ENCODE data around the gene RNGTT.

Gene RNGTT

GRCh38 chr6:88650979-88651378, 312.4 kb downstream of the RNGTT start:
- TF ChIP-seq EP300 (IDR thresholded peaks at IDR 0.05; ENCODE audit: borderline replicate concordance) (no peak), REST (IDR thresholded peaks at IDR 0.05; ENCODE audit: low read depth) (no peak), EGR1 (IDR thresholded peaks at IDR 0.05) (no peak), TAF1 (IDR thresholded peaks at IDR 0.05; ENCODE audit: low read depth) (no peak), RAD21 (IDR thresholded peaks at IDR 0.05; ENCODE audit: low read depth) (no peak), NFIC (IDR thresholded peaks at IDR 0.05) (no peak), CEBPB (IDR thresholded peaks at IDR 0.05) (no peak), CREB1 (IDR thresholded peaks at IDR 0.05; ENCODE audit: low read depth) (no peak), ZBTB7A (IDR thresholded peaks at IDR 0.05; ENCODE audit: low read depth) (no peak), TCF12 (IDR thresholded peaks at IDR 0.05; ENCODE audit: low read depth) (no peak), FOXM1 (IDR thresholded peaks at IDR 0.05; ENCODE audit: borderline replicate concordance, low read depth) (no peak)

GRCh38 chr6:88650029-88650619, 313.3 kb downstream of the RNGTT start:
- TF ChIP-seq TAF1 (IDR thresholded peaks at IDR 0.05; ENCODE audit: low read depth) = no peak
- no peak for TF ChIP-seq CREB1 (IDR thresholded peaks at IDR 0.05; ENCODE audit: low read depth)
- TF ChIP-seq, protein P1, sequence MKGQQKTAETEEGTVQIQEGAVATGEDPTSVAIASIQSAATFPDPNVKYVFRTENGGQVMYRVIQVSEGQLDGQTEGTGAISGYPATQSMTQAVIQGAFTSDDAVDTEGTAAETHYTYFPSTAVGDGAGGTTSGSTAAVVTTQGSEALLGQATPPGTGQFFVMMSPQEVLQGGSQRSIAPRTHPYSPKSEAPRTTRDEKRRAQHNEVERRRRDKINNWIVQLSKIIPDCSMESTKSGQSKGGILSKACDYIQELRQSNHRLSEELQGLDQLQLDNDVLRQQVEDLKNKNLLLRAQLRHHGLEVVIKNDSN (IDR thresholded peaks at IDR 0.05) = no peak
- TF ChIP-seq EGR1 (IDR thresholded peaks at IDR 0.05) = no peak
- TF ChIP-seq MAX (IDR thresholded peaks at IDR 0.05) = no peak
- no peak for TF ChIP-seq CEBPB (IDR thresholded peaks at IDR 0.05)
- TF ChIP-seq TCF12 (IDR thresholded peaks at IDR 0.05; ENCODE audit: low read depth) = no peak
- TF ChIP-seq REST (IDR thresholded peaks at IDR 0.05; ENCODE audit: low read depth) = no peak
- TF ChIP-seq FOXM1 (IDR thresholded peaks at IDR 0.05; ENCODE audit: borderline replicate concordance, low read depth) = no peak
- no peak for TF ChIP-seq YY1 (IDR thresholded peaks at IDR 0.05; ENCODE audit: low read depth)

DNA sequence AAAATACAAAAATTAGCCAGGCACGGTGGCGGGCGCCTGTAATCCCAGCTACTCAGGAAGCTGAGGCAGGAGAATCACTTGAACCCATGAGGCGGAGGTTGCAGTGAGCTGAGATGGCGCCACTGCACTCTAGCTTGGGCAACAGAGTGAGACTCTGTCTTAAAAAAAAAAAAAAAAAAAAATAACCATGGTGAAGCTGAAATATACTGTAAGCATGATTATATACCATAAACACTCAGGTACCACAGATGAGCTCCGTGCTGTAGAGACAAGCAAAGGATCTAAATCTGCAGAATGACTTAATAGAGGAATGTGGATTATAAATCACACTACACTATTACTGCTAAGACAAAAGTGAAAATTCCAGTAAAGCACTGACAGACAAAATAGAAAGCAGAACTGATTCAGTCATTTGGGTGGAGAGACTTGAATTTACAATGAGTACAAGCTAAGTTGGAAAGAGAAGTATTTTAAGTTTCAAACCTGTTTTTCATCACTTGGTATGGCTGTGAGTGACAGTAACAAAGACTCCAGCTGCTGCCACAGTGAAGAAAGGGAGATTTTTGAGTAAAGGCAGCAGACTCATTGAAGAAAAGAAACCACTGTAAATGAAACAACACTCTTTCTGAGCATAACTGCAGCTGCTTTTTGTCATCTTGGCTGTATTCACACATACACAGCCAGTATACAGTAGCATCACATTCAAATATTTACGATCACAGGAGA, 322.1 kb downstream of the RNGTT start:
- TF ChIP-seq EP300 (IDR thresholded peaks at IDR 0.05; ENCODE audit: borderline replicate concordance) (no peak), ZBTB7A (IDR thresholded peaks at IDR 0.05; ENCODE audit: low read depth) (no peak), FOXM1 (IDR thresholded peaks at IDR 0.05; ENCODE audit: borderline replicate concordance, low read depth) (no peak), RAD21 (IDR thresholded peaks at IDR 0.05; ENCODE audit: low read depth) (no peak), CEBPB (IDR thresholded peaks at IDR 0.05) (no peak), YY1 (IDR thresholded peaks at IDR 0.05; ENCODE audit: low read depth) (no peak), CREB1 (IDR thresholded peaks at IDR 0.05; ENCODE audit: low read depth) (no peak), REST (IDR thresholded peaks at IDR 0.05; ENCODE audit: low read depth) (no peak), NFIC (IDR thresholded peaks at IDR 0.05) (no peak), TEAD4 (IDR thresholded peaks at IDR 0.05) (no peak), TCF12 (IDR thresholded peaks at IDR 0.05; ENCODE audit: low read depth) (no peak), EGR1 (IDR thresholded peaks at IDR 0.05) (no peak), TAF1 (IDR thresholded peaks at IDR 0.05; ENCODE audit: low read depth) (no peak), MAX (IDR thresholded peaks at IDR 0.05) (no peak)
- TF ChIP-seq, protein P1 (IDR thresholded peaks at IDR 0.05) = no peak

Data from Ishikawa (cell line).